Naive B cell (primary cell): ENCODE measurements around the gene ITPR3. TPM values are rescaled to one million over a fixed set of nuclear protein-coding genes. Genes with fewer than 3 reads are reported as not detected.

Experiments used
- ATAC-seq, 2 donors: fragments of 150-1000 bp; cut with Tn5 transposase; 2 replicates each; pipeline ENCODE4 v1.10.0; 2021; ENCODE audit warnings: low read depth in 2 of 2, mild to moderate bottlenecking in 2 of 2, moderate library complexity in 2 of 2
- DNase-seq: peaks from one replicate; pipeline ENCODE4 v3.0.0; 2022
- H3K27ac Mint-ChIP-seq, 6 donors: one replicate each; pipeline ENCODE4 v1.8.0; 2020 to 2022; ENCODE audit warnings: mild to moderate bottlenecking in 6 of 6, mixed read lengths in 6 of 6, moderate library complexity in 5 of 6, inconsistent platforms in 2 of 6
- H3K27me3 Mint-ChIP-seq, 3 donors: one replicate each; pipeline ENCODE4 v1.8.0; 2021 to 2022; ENCODE audit warnings: mixed read lengths in 3 of 3, mild to moderate bottlenecking in 1 of 3
- H3K36me3 Mint-ChIP-seq, 2 donors: one replicate each; pipeline ENCODE4 v1.8.0; 2020 to 2022; ENCODE audit warnings: mixed read lengths in 2 of 2, inconsistent platforms in 1 of 2, mild to moderate bottlenecking in 1 of 2
- H3K4me1 Mint-ChIP-seq, 3 donors: one replicate each; pipeline ENCODE4 v1.8.0; 2020 to 2022; ENCODE audit warnings: mixed read lengths in 3 of 3, inconsistent platforms in 1 of 3, mild to moderate bottlenecking in 1 of 3, moderate library complexity in 1 of 3
- H3K4me3 Mint-ChIP-seq, 8 donors: one replicate each; pipeline ENCODE4 v1.8.0; 2020 to 2022; ENCODE audit warnings: mild to moderate bottlenecking in 8 of 8, mixed read lengths in 8 of 8, moderate library complexity in 8 of 8, inconsistent platforms in 2 of 8
- H3K9me3 Mint-ChIP-seq, 7 donors: one replicate each; pipeline ENCODE4 v1.8.0; 2020 to 2022; ENCODE audit warnings: mixed read lengths in 7 of 7, mild to moderate bottlenecking in 5 of 7, inconsistent platforms in 2 of 7, moderate library complexity in 1 of 7
- polyA plus RNA-seq, 6 donors: library from polyadenylated mRNA; unstranded; fragments of 300-500 nt; fragmentation: Illumina TruSeq; gene quantifications; one replicate each; pipeline ENCODE4 v1.2.3, GENCODE V29; 2021; ENCODE audit warnings: low read depth in 6 of 6

The ITPR3 gene
- polyA plus RNA-seq, 6 donors from 2014 or later, result 0.22 to 6.4 (median 1.7) TPM

DNA sequence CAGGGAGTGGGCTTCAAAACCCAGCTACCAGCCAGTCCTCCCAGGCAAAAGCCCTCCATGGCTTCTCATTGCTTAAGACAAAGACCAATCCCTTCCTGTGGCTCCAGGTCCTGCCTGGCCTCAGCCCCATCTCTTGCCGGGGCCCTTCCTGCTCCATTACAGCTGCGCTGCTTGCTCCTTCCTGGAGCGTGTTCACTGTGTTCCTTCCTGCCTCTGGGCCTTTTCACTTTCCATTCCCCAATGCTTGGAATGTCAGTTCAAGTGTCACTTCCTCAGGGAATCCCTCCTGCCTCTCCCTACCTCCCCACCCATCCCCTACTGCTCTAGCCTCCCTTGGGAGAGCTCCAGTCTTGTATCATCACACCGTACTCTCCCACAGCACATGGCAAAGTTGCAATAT, 11.1 kb upstream of the ITPR3 start:
- H3K4me3 Mint-ChIP-seq, result peak overlapping the region in 1 of 8 donors; percentile 34
- peaks cover 14 to 31% (median 20%) of the 10 kb centered on the region in 3 donors for H3K4me1 Mint-ChIP-seq
- ATAC-seq (no peak), DNase-seq (no peak)
- peaks cover 4 to 5% of the 10 kb centered on the region in 2 donors for H3K36me3 Mint-ChIP-seq
- no peaks in the 10 kb centered on the region for H3K27me3 Mint-ChIP-seq
- H3K9me3 Mint-ChIP-seq, result peaks cover 0 to 3% (median 2%) of the 10 kb centered on the region in 7 donors
- peak overlapping the region in 3 of 6 donors; percentile 27 to 86 (median 61) for H3K27ac Mint-ChIP-seq

DNA sequence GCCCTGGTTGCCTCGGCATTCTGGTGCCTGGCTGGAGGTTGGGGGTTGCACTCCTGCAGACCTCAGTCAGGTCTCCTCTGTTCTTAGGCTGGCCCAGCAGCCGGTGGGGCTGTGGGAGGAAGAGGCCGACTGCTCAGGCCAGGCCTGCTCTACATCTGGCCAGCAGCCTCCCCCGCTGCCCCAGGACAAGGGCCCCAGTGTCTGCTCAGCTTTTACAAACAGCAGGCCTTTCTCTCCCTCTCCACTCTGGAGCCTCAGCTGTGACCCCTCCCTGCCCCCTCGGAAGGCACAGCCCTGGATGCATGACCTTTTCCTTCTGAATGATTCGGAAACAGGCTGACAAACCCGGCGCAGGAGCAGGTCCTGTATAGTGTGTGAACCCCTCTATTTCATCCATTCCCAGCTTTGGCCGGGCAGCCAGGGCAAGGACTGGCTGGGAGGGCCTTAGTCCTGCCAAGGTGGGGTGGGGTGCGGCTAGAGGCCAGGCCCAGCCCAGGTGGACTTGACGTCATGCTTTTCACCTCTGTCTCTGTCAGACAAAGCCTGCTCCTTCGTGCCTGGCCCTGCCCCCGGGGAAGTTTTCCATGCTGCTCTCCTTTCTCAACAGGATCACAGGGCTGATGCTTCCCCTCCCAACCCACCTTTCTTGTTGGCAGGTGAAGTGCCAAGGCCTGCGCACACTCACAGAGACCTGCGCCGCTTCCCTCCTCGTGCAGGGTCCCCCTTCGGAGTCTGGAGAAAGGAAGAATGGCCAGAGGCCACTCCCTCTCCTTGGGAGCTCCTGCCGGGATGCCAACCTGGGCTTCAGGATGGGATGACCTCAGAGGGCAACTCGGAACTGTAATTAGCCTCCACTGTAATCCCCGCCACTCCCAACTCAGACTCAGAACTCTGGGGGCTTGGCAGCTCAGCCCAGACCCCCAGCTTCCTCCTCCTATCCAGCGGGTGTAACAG, 10.1 kb upstream of the ITPR3 start:
- Mint-ChIP-seq H3K27me3 (no peaks in the 10 kb centered on the region), H3K9me3 (no peaks in the 10 kb centered on the region), H3K36me3 (no peaks in the 10 kb centered on the region), H3K27ac (no peak overlapping the region), H3K4me3 (no peak overlapping the region), H3K4me1 (peaks cover 10 to 26% (median 15%) of the 10 kb centered on the region in 3 donors)
- DNase-seq, result no peak
- no peak for ATAC-seq

DNA sequence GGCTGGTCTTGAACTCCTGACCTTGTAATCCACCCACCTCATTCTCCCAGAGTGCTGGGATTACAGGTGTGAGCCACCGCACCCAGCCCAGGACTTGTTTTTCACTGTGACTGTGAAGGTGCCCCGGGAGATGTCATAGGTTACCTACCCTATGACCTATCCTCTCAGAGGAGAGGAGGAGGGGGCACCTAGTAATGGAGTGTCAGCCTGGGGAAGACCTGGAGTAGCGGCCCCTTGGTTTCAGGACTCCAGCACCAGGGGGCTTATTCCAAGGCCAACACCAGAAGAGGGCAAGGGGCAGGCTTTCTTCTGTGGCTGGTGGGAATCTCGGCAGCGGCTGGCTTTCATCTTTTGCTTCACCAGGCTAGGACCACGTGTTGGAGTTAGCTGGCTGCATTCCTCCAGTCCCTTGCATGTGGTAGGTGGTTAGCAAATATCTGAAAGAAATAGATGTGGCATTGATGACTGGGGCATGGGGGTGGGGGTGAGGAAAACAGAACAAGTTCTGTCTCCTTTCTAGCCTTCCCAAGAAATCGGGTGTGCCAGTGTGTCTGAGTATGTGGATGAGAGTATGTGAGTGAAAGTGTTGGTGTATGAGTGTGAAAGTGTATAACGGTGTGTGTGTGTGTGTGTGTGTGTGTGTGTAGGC, 7.9 kb upstream of the ITPR3 start:
- no peaks in the 10 kb centered on the region for H3K9me3 Mint-ChIP-seq
- peaks cover 8 to 22% (median 10%) of the 10 kb centered on the region in 3 donors for H3K4me1 Mint-ChIP-seq
- peak overlapping the region in 2 of 6 donors; percentile 5 to 64 for H3K27ac Mint-ChIP-seq
- H3K36me3 Mint-ChIP-seq, result no peaks in the 10 kb centered on the region
- H3K4me3 Mint-ChIP-seq, result peak overlapping the region in 1 of 8 donors; percentile 42
- no peak for DNase-seq
- no peaks in the 10 kb centered on the region for H3K27me3 Mint-ChIP-seq
- no peak for ATAC-seq

DNA sequence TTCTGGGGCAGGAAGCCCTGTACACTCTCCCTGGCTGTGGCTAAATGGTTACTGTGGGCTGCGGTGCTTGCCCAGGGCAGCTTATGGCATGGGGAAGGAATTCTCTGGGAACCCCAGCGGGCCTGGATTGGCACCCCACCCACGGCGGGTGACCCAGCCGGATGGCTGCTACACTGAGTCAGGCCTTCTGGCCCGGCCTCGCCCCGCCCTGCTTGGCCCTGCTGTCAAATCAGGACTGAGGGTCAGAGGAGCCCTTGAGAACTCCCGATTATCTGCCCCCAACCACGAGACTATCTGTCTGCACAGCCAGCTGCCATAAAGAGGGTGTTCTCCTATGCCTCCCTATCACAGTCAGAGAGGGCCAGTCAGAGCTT, 7.3 kb upstream of the ITPR3 start:
- no peaks in the 10 kb centered on the region for H3K9me3 Mint-ChIP-seq

DNA sequence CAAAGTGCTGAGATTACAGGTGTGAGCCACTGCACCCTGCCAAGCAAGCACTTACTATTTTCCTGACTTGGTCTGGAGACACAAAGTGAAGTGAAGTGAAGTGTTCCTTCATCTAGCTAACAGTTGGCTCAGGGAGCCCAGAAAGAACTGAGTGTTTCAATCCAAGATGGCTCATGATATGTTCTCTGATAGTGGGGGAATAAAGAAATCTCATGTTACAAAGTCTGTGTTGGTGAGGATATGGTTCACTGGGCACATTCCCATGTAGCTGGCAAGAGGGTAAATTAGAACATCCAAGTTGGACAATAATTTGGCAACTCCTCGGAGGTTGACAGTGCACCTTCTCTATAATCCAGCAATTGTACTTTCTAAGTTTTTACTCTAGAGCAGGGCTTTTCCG, 5.0 kb upstream of the ITPR3 start:
- Mint-ChIP-seq H3K9me3 (no peaks in the 10 kb centered on the region), H3K27ac (no peak overlapping the region), H3K27me3 (no peaks in the 10 kb centered on the region), H3K4me1 (peaks cover 11 to 19% (median 12%) of the 10 kb centered on the region in 3 donors), H3K36me3 (no peaks in the 10 kb centered on the region), H3K4me3 (no peak overlapping the region)
- ATAC-seq, result no peak
- no peak for DNase-seq

More for the DNA sequence above, 7.3 kb upstream of the ITPR3 start:
- peak overlapping the region in 2 of 6 donors; percentile 5 to 64 for H3K27ac Mint-ChIP-seq
- DNase-seq, result no peak
- peak overlapping the region in 2 of 8 donors; percentile 42 to 51 for H3K4me3 Mint-ChIP-seq
- peaks cover 8 to 22% (median 12%) of the 10 kb centered on the region in 3 donors for H3K4me1 Mint-ChIP-seq
- no peaks in the 10 kb centered on the region for H3K36me3 Mint-ChIP-seq
- no peak for ATAC-seq
- H3K27me3 Mint-ChIP-seq, result no peaks in the 10 kb centered on the region

DNA sequence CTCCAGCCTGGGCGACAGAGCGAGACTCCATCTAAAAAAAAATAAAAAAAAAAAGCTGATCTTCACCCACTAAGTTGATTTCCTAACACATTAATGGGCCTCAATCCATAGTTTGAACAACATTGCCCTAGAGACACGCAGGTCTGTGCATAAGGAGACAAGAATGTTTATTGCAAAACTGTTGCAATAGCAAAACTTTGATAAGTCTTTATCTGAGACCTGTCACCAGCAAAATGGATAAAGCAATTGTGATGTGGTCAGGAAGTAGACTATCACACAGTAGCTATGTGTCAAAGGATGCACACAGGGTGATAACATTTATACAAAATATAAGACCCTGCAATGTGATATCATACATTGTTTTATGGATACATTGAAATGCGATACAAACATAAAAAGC, 4.2 kb upstream of the ITPR3 start:
- Mint-ChIP-seq H3K9me3 (no peaks in the 10 kb centered on the region), H3K4me3 (no peak overlapping the region), H3K36me3 (no peaks in the 10 kb centered on the region), H3K27ac (no peak overlapping the region), H3K4me1 (peaks cover 12 to 20% (median 15%) of the 10 kb centered on the region in 3 donors), H3K27me3 (no peaks in the 10 kb centered on the region)
- no peak for ATAC-seq
- no peak for DNase-seq

DNA sequence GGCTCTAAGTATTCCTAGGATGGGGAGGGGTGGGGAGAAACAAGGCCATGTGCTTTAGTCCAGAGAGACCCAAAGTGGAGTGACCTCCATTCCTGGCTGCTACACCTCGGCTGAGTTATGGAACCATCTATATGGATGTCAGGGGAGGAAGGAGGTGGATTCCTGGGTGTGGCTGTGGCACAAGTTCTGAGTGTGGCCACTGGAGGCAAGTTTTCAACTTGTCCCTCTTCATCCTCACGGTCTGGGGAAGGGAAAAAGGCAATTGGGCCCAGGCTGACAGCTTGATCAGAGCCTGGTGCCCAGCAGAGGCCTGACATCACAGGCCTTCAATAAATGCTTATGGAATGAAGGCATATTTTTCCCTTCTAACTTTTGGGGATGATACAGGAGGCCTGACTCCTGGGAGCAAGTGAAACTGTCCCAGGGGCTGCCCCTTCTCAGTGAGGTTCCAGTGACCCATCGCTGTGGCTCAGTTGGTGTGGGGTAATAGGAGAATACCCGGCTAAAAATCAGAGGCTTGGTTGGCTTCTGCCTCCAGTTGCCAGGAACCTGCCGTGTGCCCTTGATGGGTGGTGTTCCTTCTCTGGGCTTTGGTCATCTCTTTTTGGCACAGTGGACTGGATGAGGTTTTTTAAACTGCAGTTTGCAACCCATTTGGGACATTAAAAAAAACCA, 1.8 kb upstream of the ITPR3 start:
- Mint-ChIP-seq H3K9me3 (no peaks in the 10 kb centered on the region), H3K4me3 (peak overlapping the region; percentile 80 to 97 (median 95)), H3K27ac (peak overlapping the region in 5 of 6 donors; percentile 79 to 98 (median 96)), H3K27me3 (no peaks in the 10 kb centered on the region), H3K36me3 (no peaks in the 10 kb centered on the region), H3K4me1 (peaks cover 36 to 38% (median 38%) of the 10 kb centered on the region in 3 donors)
- DNase-seq (no peak), ATAC-seq (no peak)

DNA sequence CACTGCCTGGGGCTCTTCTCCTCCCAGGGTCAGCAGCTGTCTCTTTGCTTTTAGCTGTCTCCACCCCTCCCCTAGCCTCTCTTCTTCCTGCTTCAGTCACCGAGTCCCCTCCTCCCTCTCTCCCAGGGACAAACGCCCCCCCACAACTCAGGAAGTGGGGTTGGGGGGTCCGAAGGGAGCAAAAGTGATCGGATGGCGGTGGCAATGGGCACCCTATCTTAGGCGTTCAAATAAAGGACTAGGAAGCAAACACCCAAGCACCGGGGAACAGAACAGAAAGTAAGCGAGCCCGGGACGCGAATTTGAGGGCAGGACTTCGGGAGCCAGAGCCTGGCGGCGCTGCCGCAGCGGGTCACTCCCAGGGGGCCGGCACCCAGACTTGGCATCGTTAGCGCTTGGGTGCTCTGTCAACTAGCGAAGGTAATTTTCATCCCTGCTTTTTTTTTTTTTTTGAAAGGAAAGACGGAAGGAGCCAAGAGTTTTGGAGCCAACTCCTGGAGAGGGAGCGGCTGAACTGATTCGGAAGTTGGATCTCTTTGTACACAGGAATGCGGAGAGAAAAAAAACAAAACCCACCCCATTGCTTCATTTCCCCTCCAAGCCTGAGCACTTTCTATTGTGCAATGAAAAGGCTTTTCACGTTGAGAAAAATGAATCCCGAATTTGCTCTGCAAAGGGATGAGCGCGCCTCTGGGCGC, 815 bp upstream of the ITPR3 start:
- Mint-ChIP-seq H3K4me1 (peaks cover 43 to 49% (median 46%) of the 10 kb centered on the region in 3 donors), H3K27ac (peak overlapping the region; percentile 68 to 98 (median 96)), H3K36me3 (no peaks in the 10 kb centered on the region), H3K27me3 (no peaks in the 10 kb centered on the region), H3K9me3 (no peaks in the 10 kb centered on the region), H3K4me3 (peak overlapping the region; percentile 80 to 97 (median 95))
- DNase-seq (peak; percentile 30), ATAC-seq (peak; percentile 9 to 11)

DNA sequence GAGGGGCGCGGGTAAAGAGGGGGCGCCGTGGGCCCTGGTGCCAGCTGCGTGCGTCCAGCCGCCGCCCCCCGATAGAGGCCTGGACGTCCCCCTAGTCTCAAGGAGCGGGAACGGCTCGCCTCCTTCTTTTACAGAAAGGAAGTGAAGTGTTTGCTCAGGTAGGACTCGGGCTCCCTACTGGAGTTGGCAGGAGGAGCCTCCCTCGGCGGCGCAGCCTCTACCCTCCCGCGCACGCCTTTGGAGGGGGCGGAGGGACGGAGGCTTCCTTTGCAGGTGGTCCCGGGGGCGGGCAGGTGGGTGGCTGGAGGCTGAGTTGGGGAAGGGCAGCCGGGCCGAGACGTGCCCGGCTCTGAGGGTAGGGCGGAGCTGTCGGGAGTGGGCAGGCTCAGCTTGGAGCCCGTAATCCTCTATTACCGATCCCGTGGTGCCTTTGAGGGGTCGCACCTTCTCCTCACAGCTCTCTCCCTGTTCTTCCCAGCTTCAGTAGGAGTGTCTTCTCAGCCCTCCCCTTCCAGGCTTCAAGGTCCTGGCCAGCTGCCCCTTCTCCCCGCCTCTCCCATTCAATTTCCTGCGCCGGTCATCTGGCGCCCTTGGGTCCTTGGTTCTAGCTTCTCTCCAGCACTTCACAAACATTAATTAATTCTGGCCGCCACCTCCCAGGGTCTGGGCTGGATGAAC, 728 bp downstream of the ITPR3 start:
- Mint-ChIP-seq H3K27me3 (no peaks in the 10 kb centered on the region), H3K4me3 (peak overlapping the region; percentile 80 to 97 (median 92)), H3K9me3 (no peaks in the 10 kb centered on the region), H3K27ac (peak overlapping the region; percentile 11 to 94 (median 88)), H3K36me3 (no peaks in the 10 kb centered on the region), H3K4me1 (peaks cover 43 to 55% (median 54%) of the 10 kb centered on the region in 3 donors)
- DNase-seq (peak; percentile 44), ATAC-seq (peak; percentile 20 to 24)

DNA sequence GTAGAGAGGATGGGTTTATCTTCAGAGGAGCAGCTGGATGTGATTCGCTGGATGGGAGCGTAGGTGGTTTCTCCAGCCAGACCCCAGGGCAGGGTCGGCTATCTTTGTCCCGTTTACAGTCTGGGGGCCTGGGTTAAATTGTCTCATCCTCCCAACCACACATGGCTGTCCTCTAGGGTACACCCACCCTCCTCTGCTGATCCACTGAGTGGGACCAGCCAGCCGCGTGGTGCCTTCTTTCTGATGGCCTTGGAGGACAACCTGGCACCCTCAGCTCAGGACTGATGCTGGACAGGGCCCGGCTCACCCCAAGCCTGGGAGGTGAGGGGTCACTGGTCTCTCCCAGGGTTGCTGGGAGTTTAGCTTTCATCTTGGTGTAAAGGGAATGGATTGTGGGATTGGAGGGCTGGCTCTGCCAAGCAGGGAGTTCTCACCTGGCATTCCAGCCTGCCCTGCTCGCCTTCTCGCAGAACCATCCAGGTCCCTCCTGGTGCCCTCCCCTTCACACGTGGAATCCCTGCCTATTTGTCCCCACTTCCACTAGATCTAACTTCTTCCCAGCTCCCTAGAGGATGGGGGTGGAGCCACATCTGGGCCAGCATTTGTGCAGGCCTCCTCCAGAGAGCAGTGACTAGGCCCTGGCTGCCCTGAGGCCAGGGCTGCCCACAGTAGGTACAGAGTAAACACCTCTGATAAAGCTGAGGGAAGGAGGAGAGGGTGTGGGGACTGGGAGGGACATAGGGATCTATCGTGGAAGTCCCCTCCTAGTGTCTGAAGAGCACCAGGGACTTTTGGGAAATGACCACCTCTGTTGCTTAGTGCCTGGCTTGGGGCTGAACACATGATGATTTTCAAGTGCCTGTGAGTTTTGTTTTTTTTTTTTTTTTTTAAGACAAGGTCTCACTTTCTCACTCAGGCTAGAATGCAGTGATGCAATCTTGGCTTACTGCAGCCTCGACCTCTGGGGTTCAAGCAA, 1.6 kb downstream of the ITPR3 start:
- no peaks in the 10 kb centered on the region for H3K9me3 Mint-ChIP-seq
- DNase-seq, result no peak
- H3K36me3 Mint-ChIP-seq, result no peaks in the 10 kb centered on the region
- H3K27ac Mint-ChIP-seq, result peak overlapping the region in 5 of 6 donors; percentile 86 to 94 (median 91)
- no peaks in the 10 kb centered on the region for H3K27me3 Mint-ChIP-seq
- peak overlapping the region; percentile 80 to 97 (median 92) for H3K4me3 Mint-ChIP-seq
- no peak for ATAC-seq
- peaks cover 48 to 60% (median 59%) of the 10 kb centered on the region in 3 donors for H3K4me1 Mint-ChIP-seq

DNA sequence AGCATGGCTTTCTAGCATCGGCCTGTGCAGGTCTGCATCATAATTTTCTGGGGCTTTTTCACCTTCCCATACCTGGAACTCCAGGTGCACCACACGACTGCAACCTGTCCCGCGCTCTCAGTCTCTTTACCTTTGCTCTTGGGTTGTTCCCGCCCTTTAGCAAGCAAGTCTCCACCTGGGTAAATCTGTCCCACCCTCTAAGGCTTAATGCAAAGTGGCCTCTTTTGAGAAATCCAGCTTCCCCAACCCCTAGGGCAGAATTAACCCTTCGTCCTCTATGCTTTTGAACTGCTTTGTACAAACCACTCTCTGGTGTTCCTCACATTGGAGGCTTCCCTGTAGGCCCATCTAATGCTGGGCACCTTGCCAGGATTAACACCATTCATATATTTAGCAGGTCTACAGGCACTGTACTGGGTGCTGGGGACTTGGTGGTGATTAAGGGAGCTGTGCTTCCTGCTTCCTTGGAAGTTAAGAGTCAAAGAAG, 2.8 kb downstream of the ITPR3 start:
- DNase-seq, result no peak
- H3K4me1 Mint-ChIP-seq, result peaks cover 55 to 71% (median 69%) of the 10 kb centered on the region in 3 donors

More for the DNA sequence above, 2.8 kb downstream of the ITPR3 start:
- Mint-ChIP-seq H3K4me3 (peak overlapping the region in 7 of 8 donors; percentile 22 to 97 (median 62)), H3K36me3 (no peaks in the 10 kb centered on the region), H3K9me3 (no peaks in the 10 kb centered on the region), H3K27me3 (no peaks in the 10 kb centered on the region), H3K27ac (peak overlapping the region in 5 of 6 donors; percentile 25 to 94 (median 82))
- no peak for ATAC-seq
